ENCODE data around the gene CEPT1.

DNA sequence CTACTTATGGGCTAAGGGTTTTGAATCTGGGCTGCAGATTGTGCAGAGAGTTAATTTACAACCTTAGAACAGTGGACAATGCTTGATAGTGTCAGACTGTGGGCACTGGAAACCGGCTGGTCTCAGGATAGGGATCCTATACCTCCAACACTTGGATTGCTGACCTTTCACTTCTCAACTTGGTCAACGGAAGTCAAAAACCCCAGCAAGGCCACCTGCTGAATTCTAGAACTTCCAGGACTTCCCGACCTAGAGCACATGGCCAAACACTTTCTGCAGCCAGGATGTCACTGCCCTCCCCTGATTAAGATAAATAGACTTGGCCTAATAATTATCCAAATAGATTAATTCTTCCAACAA, 60.8 kb downstream of the CEPT1 start:
- TF ChIP-seq, protein P1, sequence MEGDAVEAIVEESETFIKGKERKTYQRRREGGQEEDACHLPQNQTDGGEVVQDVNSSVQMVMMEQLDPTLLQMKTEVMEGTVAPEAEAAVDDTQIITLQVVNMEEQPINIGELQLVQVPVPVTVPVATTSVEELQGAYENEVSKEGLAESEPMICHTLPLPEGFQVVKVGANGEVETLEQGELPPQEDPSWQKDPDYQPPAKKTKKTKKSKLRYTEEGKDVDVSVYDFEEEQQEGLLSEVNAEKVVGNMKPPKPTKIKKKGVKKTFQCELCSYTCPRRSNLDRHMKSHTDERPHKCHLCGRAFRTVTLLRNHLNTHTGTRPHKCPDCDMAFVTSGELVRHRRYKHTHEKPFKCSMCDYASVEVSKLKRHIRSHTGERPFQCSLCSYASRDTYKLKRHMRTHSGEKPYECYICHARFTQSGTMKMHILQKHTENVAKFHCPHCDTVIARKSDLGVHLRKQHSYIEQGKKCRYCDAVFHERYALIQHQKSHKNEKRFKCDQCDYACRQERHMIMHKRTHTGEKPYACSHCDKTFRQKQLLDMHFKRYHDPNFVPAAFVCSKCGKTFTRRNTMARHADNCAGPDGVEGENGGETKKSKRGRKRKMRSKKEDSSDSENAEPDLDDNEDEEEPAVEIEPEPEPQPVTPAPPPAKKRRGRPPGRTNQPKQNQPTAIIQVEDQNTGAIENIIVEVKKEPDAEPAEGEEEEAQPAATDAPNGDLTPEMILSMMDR (IDR thresholded peaks at IDR 0.05) = no peak
- no peak for TF ChIP-seq POLR2A (IDR thresholded peaks at IDR 0.05)
